ENCODE results near the gene PTPN5.

The PTPN5 gene

DNA sequence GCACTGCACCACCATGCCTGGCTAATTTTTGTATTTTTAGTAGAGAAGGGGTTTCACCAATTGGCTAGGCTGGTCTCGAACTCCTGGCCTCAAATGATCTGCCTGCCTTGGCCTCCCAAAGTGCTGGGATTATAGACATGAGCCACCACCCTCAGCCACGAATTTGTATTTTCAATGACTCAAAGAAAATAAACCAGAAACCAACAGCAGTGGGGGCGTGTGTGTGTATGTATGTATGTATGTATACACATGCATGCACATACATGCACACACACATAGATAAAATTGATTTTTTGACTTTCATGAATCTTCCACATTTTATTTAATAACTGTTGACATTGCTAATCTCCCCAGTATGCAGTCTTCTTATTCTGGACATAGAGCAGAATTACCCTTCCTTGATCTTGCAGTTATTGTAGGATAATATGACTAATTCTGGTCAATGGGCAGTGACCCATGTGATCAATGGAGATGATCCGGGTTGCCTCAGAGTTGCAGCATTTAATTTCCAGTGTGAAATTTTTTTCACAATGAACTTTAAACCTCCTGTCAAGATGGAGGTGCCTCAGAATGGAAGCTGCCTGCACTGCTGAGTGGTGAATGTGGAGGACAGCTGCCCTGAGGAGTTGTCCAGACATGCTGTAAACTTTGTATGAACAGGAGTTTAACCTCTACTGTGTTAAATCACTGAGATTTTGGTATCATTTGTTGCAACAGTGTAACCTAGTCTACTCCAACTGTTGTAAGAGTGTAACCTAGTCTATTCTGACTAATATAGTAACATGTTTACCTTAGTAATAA is 12.8 kb upstream of the PTPN5 start:
- no peak for ATAC-seq
- TF ChIP-seq ZNF565 (CRISPR knock-in tag; conservative IDR thresholded peaks at IDR 0.05; ENCODE audit: low read depth) = no peak
- no peak for TF ChIP-seq ISL1 (CRISPR knock-in tag; IDR thresholded peaks at IDR 0.05)
- no peak for TF ChIP-seq RARB (CRISPR knock-in tag; IDR thresholded peaks at IDR 0.05)
- TF ChIP-seq, protein P1, sequence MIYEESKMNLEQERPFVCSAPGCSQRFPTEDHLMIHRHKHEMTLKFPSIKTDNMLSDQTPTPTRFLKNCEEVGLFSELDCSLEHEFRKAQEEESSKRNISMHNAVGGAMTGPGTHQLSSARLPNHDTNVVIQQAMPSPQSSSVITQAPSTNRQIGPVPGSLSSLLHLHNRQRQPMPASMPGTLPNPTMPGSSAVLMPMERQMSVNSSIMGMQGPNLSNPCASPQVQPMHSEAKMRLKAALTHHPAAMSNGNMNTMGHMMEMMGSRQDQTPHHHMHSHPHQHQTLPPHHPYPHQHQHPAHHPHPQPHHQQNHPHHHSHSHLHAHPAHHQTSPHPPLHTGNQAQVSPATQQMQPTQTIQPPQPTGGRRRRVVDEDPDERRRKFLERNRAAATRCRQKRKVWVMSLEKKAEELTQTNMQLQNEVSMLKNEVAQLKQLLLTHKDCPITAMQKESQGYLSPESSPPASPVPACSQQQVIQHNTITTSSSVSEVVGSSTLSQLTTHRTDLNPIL (CRISPR knock-in tag; IDR thresholded peaks at IDR 0.05; ENCODE audit: low read depth) = no peak
- TF ChIP-seq ESRRG (CRISPR knock-in tag; IDR thresholded peaks at IDR 0.05) = no peak
- no peak for TF ChIP-seq SNAI2 (CRISPR knock-in tag; IDR thresholded peaks at IDR 0.05)
- TF ChIP-seq, protein P2, sequence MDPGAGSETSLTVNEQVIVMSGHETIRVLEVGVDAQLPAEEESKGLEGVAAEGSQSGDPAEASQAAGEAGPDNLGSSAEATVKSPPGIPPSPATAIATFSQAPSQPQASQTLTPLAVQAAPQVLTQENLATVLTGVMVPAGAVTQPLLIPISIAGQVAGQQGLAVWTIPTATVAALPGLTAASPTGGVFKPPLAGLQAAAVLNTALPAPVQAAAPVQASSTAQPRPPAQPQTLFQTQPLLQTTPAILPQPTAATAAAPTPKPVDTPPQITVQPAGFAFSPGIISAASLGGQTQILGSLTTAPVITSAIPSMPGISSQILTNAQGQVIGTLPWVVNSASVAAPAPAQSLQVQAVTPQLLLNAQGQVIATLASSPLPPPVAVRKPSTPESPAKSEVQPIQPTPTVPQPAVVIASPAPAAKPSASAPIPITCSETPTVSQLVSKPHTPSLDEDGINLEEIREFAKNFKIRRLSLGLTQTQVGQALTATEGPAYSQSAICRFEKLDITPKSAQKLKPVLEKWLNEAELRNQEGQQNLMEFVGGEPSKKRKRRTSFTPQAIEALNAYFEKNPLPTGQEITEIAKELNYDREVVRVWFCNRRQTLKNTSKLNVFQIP (CRISPR knock-in tag; IDR thresholded peaks at IDR 0.05; ENCODE audit: borderline replicate concordance, low read depth) = no peak
- no peak for TF ChIP-seq BACH2 (CRISPR knock-in tag; IDR thresholded peaks at IDR 0.05; ENCODE audit: borderline replicate concordance)
- TF ChIP-seq TSHZ2 (CRISPR knock-in tag; IDR thresholded peaks at IDR 0.05) = no peak
- TF ChIP-seq ZNF8 (CRISPR knock-in tag; IDR thresholded peaks at IDR 0.05) = no peak
- no peak for TF ChIP-seq ZFP3 (CRISPR knock-in tag; IDR thresholded peaks at IDR 0.05)
- TF ChIP-seq ZNF70 (CRISPR knock-in tag; IDR thresholded peaks at IDR 0.05) = no peak

- TF ChIP-seq BACH2 (CRISPR knock-in tag; IDR thresholded peaks at IDR 0.05; ENCODE audit: borderline replicate concordance) = no peak
- no peak for TF ChIP-seq ZNF565 (CRISPR knock-in tag; conservative IDR thresholded peaks at IDR 0.05; ENCODE audit: low read depth)
- TF ChIP-seq ZNF8 (CRISPR knock-in tag; IDR thresholded peaks at IDR 0.05) = no peak
- TF ChIP-seq ESRRG (CRISPR knock-in tag; IDR thresholded peaks at IDR 0.05) = no peak
- TF ChIP-seq, protein P1 (CRISPR knock-in tag; IDR thresholded peaks at IDR 0.05; ENCODE audit: low read depth) = no peak
- TF ChIP-seq ZFP30 (CRISPR knock-in tag; IDR thresholded peaks at IDR 0.05) = no peak
- no peak for TF ChIP-seq PATZ1 (CRISPR knock-in tag; IDR thresholded peaks at IDR 0.05; ENCODE audit: borderline replicate concordance)
- peak; percentile 91 for ATAC-seq
Measured at GRCh38 chr11:18802381-18803257, 11.0 kb upstream of the PTPN5 start.

GRCh38 chr11:18798799-18799469 is 7.3 kb upstream of the PTPN5 start:
- TF ChIP-seq ZFP3 (CRISPR knock-in tag; IDR thresholded peaks at IDR 0.05) = no peak
- no peak for TF ChIP-seq TSHZ2 (CRISPR knock-in tag; IDR thresholded peaks at IDR 0.05)
- TF ChIP-seq ZC3H10 (CRISPR knock-in tag; IDR thresholded peaks at IDR 0.05) = no peak
- no peak for TF ChIP-seq SNAI2 (CRISPR knock-in tag; IDR thresholded peaks at IDR 0.05)
- TF ChIP-seq TCF4 (CRISPR knock-in tag; IDR thresholded peaks at IDR 0.05; ENCODE audit: borderline replicate concordance) = no peak
- TF ChIP-seq TOX (CRISPR knock-in tag; IDR thresholded peaks at IDR 0.05; ENCODE audit: borderline replicate concordance) = no peak
- no peak for TF ChIP-seq ARNTL (CRISPR knock-in tag; IDR thresholded peaks at IDR 0.05; ENCODE audit: borderline replicate concordance, low read depth)
- TF ChIP-seq GLIS3 (CRISPR knock-in tag; IDR thresholded peaks at IDR 0.05) = no peak

More at GRCh38 chr11:18798799-18799469, 7.3 kb upstream of the PTPN5 start:
- no peak for ATAC-seq

All from SK-N-SH treated with all-trans-retinoic acid at 6 μM for 48 hours (cell line).